Measurements from ENCODE around the gene ICOS.
"Not testable (repeated sequence)": the region's sequence is repeated elsewhere in the genome, so short reads cannot be mapped to it uniquely, and the experiment has no call there.

The ICOS gene

DNA sequence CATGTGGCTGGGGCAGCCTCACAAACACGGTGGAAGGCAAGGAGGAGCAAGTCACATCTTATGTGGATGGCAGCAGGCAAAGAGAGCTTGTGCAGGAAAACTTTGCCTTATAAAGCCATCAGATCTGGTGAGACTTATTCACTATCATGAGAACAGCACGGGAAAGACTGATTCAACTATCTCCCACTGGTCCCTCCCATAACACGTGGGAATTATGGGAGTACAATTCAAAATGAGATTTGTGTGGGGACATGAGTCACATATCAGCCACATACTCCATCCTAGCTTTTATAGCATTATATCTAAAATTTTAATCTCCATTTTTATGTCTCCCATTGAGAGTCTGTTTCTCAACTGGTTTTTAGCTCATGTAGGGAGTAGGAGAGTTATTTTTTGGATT is 45.7 kb downstream of the ICOS start:
- no peak for DNase-seq

- DNase-seq = no peak
Measured at GRCh38 chr2:203983064-203983715, 46.6 kb downstream of the ICOS start.

GRCh38 chr2:203985978-203986377 is 49.4 kb downstream of the ICOS start:
- not testable (repeated sequence) for DNase-seq

GRCh38 chr2:203987959-203988358 is 51.4 kb downstream of the ICOS start:
- no peak for DNase-seq

- DNase-seq = no peak
Measured at GRCh38 chr2:203988500-203989260, 52.1 kb downstream of the ICOS start.

GRCh38 chr2:203989521-203989920 is 53.0 kb downstream of the ICOS start:
- no peak for DNase-seq

- DNase-seq = no peak
Measured at GRCh38 chr2:203992509-203992908, 55.9 kb downstream of the ICOS start.

DNA sequence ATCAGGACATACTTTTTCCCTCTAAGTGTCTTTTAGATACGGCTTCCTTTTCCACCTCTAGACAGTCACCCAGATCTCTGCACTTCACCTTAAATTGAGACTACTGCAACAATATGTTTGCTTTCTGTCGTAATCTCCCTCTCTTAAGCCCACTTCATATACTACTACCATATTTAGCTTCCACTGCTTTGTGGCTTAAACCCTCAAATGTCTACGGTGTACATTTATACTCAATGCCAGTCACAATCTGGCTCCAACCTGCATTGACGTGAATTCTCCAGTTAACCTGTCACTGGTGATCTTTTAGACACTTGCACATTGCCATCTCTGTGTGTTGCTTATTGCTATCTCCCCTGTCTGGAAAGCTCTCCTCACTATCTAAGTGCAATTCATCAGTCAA is 56.4 kb downstream of the ICOS start:
- DNase-seq = no peak

- DNase-seq = no peak
Measured at GRCh38 chr2:203993560-203993959, 57.0 kb downstream of the ICOS start.

DNA sequence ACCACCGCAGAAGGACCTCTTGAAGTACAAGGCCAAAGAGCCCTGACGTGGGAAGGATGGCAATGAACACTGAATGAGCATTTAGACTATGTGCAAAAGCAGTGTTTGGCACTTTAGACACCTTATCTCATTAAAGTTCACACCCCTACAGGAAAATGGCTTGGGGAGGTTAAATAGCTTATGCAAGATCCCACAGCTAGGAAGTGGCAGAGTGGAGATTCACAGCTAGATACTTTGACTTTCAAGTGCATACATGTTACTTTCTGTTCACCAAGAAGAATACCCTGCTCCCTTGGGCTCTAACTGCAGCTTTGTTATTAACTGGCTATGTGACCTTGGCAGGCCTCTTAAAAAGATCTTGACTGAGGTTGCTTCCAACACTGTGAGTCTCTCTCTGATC is 58.2 kb downstream of the ICOS start:
- DNase-seq = no peak

- no peak for DNase-seq
Measured at GRCh38 chr2:203996692-203997091, 60.1 kb downstream of the ICOS start.

DNA sequence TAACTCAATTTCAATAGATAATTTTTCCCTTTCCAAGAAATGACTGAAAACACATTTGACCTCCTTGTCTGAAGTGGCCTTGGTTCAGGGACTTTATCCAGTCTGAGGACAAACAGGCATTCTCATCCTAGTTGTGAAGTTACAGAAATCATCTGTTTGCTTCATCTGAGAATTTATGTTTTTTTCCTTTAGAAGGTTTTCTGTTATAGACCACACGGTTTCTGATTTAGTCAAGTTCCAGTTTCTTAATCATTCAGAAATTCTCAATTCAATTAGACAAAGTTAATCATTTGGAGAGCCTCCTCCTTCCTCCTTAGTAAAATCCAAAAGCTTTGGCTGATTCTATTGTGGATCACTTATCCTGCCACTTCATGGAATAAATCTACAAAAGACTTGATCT is 60.9 kb downstream of the ICOS start:
- no peak for DNase-seq

DNA sequence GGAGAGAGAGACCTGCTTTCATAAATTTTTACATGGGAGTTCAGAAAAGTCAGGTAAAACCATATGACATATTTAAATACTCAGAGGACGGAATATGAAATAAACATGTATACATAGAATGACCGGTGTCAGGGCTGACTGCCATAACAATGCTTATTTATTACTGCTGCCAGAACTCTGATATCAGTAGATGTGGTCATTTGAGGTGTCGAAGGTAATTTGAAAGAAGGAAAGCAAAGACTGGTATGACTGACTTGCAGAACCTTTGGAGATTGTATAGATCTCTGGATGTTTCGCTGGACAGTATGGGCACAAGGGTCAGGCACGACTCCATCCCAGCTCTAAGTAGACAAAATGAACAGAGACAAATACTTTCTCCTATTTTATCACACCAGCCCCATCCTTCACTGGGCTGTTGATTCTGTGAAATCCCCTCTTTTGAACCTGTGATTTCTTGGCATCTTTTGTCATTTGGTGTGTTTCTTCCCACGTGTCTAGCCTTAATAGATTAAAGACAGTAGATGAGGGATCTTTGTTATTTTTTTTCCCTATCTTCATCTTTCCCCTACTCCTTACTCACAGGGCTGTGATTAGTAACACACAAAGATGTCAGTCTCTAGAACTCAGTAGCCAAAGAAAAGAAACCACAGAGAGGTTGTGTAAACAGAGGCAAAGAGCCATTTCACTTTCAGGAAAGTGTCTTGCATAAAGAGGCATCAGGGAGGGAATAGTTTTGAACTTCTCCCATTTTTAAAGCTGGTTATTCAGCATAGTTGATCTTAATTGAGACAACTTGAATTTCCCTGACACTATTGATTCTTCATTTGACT is 61.6 kb downstream of the ICOS start:
- DNase-seq = no peak

DNA sequence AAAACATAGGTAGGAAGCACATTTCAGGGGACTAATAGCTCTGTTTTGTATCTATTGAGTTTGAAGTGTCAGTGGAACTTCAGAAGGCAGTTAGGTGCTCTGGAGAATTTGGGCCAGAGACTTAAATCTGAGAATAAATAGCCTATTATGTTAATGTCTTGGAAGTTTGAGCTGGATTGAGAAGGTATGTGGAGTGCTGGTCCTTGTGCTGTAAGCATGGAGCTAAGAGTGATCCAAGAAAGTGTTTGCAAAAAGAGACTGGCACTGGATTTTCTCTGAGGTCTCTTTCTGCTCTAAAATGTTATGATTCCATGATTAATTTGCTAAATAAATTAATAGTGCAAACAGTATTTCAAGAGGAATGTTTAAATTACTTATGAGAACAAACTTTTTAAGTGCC is 63.3 kb downstream of the ICOS start:
- DNase-seq = no peak

DNA sequence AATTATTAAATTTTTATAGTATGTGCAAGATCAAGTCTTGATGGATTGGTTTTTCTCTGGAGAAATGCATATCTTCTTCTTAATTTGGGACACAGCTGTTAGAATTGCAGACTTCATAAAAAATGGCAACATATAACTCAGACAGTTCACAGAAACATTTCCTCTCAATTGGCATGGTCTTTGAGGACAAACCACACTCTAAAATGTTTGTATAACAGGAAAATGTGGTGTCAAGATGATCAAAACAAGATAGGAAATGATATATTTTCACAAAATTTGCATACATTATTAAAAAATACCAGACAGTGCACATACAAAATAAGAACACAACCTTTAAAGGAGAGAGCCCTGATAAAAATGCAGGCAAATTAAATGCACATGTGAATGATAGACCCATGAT is 63.9 kb downstream of the ICOS start:
- no peak for DNase-seq

- DNase-seq = no peak
Measured at GRCh38 chr2:204003276-204003990, 66.9 kb downstream of the ICOS start.

- no peak for DNase-seq
Measured at GRCh38 chr2:204004912-204005311, 68.3 kb downstream of the ICOS start.

DNA sequence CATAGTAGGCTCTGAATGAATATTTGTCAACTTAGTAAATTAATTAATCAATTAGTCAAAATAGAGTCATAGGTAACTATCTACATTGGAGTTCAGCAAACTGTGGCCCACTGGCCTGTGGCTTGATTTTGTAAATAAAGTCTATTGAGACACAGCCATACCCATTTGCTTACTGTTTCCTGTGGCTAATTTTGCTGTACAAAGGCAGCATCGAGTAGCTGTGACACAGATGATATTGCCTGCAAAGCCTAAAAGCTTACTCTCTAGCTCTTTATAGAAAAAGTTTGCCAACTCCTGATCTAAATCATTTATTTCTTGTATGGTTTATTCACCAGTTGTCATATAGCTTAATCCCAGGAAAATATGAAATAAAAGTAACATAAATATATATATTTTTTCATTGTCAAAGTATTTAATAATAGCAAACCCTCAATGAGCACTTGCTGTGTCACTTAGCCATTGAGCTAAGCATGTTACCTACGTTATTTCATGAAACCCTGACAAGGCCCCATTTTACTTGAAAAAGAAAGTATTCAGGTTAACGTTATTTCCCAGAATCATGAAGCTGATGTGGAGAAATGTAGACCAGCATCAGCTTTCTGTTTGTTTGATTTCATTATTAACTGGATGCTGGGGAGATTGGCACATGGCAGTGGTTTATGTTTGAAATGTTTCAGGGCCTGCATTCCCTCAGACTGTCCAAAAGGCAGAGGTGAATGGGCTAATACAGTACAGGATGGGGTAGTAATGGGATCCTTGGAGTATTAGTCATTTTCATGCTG is 69.6 kb downstream of the ICOS start:
- DNase-seq = no peak

- no peak for DNase-seq
Measured at GRCh38 chr2:204008352-204008751, 71.8 kb downstream of the ICOS start.

DNA sequence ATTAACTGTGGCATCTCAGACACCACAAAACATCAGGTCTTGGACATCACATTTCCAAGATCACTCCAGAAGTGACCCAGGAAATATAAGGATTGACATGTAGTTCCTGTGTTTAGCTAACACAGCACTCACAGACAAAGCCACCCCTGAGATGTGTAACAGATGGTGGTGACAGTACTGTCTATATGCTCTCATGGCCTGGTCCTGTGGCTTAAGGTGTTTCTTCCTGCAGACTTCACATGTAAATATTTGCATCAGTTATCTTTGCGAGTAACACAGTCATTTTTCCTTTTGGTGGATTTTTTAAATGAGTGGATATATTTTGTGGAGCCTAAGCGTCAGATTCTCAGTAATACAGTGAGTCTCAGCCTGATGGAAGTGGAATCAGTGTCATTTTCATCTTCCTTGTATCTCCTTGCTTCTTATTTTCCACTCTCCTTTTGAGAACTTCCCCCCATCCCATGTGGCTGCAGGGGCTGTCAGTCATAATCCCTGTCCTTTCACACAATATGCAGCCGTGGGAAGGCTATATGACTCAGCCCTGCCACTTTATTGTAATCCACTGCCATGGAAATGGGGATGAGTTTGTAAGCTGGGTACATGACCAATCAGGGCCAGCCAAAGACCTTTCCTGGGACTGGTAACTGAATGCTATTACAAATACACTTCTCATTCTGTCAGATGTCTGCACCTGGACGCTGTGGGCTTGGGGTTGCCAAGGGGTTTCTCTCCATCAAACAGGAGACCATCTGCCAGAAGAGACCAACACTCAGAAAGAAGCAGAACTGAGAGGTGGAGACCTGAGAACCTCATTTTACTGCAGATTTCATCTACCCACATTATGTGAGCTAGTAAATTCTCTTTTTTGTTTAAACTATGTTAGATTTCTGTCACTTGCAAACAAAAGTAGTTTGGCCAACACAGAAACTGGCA is 74.3 kb downstream of the ICOS start:
- DNase-seq = no peak

All from activated CD4-positive, alpha-beta T cell treated with anti-CD3 and anti-CD28 coated beads, Interleukin-2, amount 50 U/mL, for 1 hour (primary cell).